ENCODE data around the gene NEU4.

The NEU4 gene

DNA sequence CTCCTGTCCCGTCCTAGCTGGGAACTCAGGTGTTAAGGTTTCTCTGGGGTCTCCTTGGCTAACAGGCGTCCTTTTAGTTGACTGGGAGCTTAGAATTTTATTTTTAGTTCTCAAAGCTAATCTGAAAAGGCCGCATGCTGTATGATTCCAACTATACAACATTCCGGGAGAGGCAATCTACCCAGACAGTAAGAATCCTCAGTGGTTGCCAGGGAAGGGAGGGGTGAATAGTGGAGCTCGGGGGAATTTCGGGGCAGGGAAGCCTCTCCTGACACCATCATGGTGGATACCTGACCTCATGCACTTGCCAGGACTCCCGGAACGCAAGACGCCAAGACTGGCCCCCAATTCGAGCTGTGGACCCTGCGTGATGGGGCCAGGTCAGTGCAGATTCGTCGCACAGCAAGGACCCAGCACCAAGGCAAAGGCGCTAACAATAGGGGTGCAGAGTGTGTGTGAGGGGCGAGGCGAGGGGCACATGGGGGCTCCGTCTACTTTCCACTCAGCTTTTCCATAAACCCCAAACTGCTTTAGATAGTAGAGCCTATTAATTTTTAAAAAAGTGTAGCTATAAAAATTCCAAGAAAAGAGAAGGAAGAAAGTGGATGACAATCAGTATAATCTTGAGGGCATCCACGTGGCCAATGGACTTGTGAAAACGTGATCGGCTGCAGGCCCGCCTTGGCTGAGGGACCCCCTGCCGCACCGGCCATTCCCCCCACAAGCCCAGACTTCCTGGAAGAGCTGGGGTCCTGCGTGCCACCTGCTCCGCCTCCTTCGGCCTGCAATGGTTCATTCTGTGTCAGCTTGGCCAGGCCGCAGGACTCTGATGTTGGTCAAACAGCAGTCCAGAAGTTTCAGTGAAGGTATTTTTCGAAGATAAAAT, 32.4 kb downstream of the NEU4 start:
- TF ChIP-seq, protein P1, sequence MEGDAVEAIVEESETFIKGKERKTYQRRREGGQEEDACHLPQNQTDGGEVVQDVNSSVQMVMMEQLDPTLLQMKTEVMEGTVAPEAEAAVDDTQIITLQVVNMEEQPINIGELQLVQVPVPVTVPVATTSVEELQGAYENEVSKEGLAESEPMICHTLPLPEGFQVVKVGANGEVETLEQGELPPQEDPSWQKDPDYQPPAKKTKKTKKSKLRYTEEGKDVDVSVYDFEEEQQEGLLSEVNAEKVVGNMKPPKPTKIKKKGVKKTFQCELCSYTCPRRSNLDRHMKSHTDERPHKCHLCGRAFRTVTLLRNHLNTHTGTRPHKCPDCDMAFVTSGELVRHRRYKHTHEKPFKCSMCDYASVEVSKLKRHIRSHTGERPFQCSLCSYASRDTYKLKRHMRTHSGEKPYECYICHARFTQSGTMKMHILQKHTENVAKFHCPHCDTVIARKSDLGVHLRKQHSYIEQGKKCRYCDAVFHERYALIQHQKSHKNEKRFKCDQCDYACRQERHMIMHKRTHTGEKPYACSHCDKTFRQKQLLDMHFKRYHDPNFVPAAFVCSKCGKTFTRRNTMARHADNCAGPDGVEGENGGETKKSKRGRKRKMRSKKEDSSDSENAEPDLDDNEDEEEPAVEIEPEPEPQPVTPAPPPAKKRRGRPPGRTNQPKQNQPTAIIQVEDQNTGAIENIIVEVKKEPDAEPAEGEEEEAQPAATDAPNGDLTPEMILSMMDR (IDR thresholded peaks at IDR 0.05; ENCODE audit: insufficient read depth, low read depth, low read length, missing control alignments): no peak
- H3K4me3 ChIP-seq (ENCODE audit: low read length): no peak overlapping the region
- DNase-seq (ENCODE audit: low read depth): no peak

DNA sequence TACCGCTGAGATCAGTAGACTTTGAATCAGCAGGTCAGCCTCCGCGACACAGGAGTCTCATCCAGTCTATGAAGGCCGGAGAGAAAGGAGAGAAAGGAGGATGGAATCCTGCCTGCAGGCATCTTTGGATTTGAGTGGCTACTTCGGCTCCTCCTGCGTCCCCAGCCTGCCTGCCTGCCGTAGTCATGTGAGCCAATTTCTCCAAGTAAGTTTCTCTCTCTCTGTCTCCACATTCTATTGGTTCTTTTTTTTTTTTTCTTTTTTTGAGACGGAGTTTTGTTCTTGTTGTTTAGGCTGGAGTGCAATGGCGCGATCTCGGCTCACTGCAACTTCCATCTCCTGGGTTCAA, 33.0 kb downstream of the NEU4 start:
- TF ChIP-seq, protein P1 (IDR thresholded peaks at IDR 0.05; ENCODE audit: insufficient read depth, low read depth, low read length, missing control alignments): no peak
- DNase-seq (ENCODE audit: low read depth): no peak
- no peak overlapping the region for H3K4me3 ChIP-seq (ENCODE audit: low read length)

GRCh38 chr2:241842620-241843211, 33.7 kb downstream of the NEU4 start:
- TF ChIP-seq, protein P1 (IDR thresholded peaks at IDR 0.05; ENCODE audit: insufficient read depth, low read depth, low read length, missing control alignments): no peak
- no peak overlapping the region for H3K4me3 ChIP-seq (ENCODE audit: low read length)
- DNase-seq (ENCODE audit: low read depth): no peak

GRCh38 chr2:241843321-241844065, 34.5 kb downstream of the NEU4 start:
- H3K4me3 ChIP-seq (ENCODE audit: low read length): no peak overlapping the region
- DNase-seq (ENCODE audit: low read depth): no peak
- TF ChIP-seq, protein P1 (IDR thresholded peaks at IDR 0.05; ENCODE audit: insufficient read depth, low read depth, low read length, missing control alignments): no peak

GRCh38 chr2:241844066-241844728, 35.2 kb downstream of the NEU4 start:
- no peak overlapping the region for H3K4me3 ChIP-seq (ENCODE audit: low read length)
- TF ChIP-seq, protein P1 (IDR thresholded peaks at IDR 0.05; ENCODE audit: insufficient read depth, low read depth, low read length, missing control alignments): no peak
- DNase-seq (ENCODE audit: low read depth): peak; percentile 16

DNA sequence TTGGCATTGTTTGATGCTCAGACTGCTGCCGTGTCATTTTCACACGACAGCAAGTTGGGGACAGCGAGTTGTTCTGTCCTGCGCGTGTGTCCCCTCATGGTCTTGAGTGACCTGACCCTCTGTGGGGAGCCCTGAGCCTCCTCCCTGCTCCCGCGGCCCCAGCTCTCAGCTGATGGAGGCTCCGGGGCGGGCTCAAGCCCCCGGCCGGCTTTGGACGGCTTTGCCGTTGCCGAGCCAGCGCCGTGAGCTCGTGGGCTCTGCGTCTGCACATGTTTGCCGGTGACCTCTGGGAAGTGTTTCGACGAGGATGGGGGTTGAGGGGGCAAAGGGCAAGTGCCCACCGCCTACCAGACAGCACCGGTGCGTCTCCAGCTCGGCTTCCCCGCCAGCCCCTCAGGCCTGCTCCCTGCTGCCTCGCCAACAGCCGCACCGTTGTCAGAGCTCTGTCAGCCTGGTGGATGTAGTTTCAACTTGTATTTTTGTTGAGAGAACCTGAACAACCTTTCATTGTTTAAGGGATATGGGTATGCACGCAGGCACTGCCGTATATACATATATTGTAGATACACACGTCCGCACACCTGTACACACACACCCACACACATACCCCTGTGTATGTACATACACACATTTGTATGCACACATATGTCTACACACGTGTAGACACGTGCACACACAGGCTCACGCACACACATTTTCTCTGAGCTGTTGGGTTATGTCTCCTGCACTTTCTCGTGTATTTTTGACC, 36.0 kb downstream of the NEU4 start:
- TF ChIP-seq, protein P1 (IDR thresholded peaks at IDR 0.05; ENCODE audit: insufficient read depth, low read depth, low read length, missing control alignments): no peak
- no peak overlapping the region for H3K4me3 ChIP-seq (ENCODE audit: low read length)
- no peak for DNase-seq (ENCODE audit: low read depth)

All from epithelial cell of esophagus (primary cell).